GM21528 (cell line): Measurements from ENCODE around the gene GPR137C.

ENCODE experiments used
- ATAC-seq: cut with Tn5 transposase; IDR thresholded peaks from one replicate; pipeline ENCODE4 v1.9.1; 2021; ENCODE audit warnings: mild to moderate bottlenecking, moderate library complexity; ENCODE audit not compliant: unreplicated experiment, low FRiP score

Gene GPR137C

GRCh38 chr14:52552063-52552988, at the start of gene GPR137C, which contains the start of gene TXNDC16:
TSS of gene GPR137C (plus strand) at chr14:52552836. CDS start at chr14:52553148, 312 bp downstream.
TSS of gene TXNDC16 (minus strand) at chr14:52552505. CDS start at chr14:52543557, 8,948 bp downstream.
- peak; percentile 97 for ATAC-seq

GRCh38 chr14:52513249-52513648, 39.4 kb upstream of the GPR137C start:
- no peak for ATAC-seq

DNA sequence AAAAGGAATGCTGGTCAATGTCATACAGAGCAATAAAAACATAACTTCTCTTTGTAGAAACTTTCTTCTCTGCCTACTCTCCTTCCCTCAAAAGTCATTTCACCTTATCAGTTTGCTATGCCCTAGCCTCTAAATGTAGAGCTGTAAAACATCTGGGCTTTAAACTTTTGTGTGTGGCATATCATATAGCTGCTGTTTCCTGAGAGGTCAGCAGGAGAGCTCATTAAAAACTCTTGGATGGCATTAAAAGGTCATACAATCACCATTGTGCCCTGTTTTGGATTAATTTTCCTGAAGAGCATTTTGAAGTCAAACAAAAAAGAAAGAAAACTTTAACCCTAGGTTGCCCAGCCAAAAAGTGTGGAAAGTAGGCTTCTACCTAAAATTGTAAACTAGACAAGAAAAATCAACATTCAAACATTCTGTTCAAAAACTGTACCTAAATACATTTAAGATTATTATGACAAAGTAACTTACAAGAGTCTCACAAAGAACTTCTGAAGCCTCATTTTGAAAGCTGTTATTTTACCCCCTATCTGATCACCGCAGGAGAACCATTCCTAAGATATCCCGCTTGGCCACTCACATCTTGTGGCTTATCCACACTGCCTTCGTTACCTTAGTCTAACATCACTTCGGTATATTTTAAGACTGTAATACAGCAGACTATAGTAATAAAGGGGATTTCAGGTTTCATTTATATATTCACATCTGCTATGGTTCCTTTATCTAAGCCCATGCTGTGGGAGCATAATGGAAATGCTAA, 38.4 kb upstream of the GPR137C start:
- ATAC-seq, result no peak

DNA sequence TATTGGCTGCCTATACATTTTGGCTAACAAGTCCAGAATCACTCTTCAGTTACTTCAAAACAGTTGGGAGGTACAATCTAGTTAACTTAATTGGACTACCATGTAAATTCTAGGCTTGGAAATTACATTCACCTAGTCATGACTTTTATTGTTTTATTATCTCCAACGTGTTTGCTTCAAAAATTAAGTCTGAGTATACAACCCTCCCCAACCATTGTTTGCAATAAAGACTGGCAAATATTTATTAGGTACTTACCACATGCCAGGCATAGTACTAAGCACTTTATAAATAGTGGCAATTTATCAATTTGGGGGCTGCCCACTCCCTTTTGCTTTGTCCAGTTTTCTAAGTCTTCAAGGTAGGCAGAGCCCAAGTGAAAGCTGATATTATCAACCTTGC, 30.6 kb upstream of the GPR137C start:
- ATAC-seq, result no peak

DNA sequence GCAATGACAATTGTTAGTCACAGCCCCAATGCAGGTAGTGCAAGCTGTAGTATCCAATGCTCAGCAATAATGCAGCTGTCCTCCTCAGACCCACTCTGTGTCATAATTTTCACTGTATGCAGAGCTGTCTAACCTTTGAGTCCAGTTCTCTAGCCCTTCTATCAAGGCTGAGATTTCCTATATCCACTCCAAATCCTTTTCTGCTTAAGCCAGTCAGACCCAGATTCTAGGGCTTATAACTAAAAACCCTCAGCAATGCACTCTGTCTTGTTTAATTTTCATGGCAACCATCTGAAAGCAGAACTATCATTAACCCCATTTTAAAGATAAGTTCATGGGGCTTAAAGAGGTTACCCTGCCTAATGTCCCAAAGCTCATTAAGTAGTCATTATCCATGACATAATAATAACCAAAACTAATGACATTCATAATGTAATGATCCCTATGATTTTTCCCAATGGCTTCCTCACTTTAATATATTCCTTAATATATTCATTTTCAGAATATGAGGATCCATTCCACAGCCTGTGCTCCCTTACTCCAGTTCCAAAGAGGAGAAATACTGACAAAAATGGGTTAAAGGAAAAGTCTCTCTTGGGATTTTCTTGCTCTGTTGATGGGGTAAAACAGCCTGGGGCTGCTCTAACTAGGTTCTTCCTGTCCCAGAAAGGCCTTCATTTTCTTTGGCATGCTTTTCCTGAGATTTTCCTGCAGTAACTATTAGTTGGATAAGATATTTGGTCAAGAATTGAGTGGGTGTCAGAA, 29.9 kb upstream of the GPR137C start:
- no peak for ATAC-seq

- ATAC-seq, result no peak
Measured at GRCh38 chr14:52527052-52527451, 25.6 kb upstream of the GPR137C start.

GRCh38 chr14:52531481-52531880, 21.2 kb upstream of the GPR137C start:
- ATAC-seq, result no peak

- ATAC-seq, result no peak
Measured at GRCh38 chr14:52536269-52536668, 16.4 kb upstream of the GPR137C start.

GRCh38 chr14:52538623-52539022, 14.0 kb upstream of the GPR137C start:
- ATAC-seq, result no peak

DNA sequence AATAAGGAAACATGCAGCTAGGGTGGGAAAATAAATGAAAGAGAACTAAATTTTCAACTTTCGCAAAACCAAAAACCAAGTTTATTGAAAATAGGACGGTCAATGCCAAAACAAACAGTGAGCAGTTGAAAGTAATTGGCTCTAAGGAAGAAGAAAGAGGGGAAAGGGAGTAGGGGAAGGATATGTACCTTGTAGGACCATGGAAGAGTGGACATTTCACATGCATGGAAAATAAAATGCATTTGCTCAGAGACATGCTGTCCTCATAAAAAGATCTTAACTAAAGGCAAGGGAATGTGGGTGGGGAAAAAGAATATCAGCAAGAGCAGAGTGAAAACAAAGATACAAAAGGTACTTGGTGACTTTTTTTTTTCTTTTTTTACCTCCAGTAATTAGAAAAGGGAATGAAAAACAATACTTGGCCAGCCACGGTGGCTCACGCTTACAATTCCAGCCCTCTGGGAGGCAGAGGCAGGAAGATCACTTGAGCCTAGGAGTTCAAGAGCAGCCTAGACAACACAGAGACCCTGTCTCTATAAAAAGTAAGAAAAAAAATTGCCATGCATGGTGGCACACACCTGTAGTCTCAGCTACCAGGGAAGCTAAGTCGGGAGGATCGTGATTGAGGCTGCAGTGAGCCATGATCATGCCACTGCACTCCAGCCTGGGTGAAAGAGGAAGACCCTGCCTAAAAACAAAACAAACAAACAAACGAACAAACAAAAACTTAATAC, 6.9 kb upstream of the GPR137C start:
- no peak for ATAC-seq

- ATAC-seq, result no peak
Measured at GRCh38 chr14:52546318-52546670, 6.3 kb upstream of the GPR137C start.

GRCh38 chr14:52547027-52547426, 5.6 kb upstream of the GPR137C start:
- no peak for ATAC-seq

DNA sequence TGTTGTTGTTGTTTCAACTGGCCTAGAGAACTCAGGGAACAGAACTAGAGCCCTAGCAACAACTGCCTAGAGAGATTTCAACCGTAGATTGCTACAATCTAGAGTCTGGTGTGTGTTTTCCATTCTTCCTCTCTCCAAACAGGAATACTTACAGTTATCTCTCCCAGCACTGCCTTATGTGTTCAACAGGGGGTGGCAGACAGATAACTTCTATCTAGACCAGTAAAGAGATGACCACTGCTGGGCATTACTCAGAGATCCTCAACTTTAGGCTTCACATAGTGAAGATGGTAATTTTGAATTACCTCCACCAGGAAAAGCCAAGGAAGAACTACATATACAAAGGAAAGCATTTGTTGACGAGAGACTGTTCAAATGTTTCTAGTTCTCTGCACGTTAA, 5.1 kb upstream of the GPR137C start:
- no peak for ATAC-seq

- ATAC-seq, result no peak
Measured at GRCh38 chr14:52550661-52551060, 2.0 kb upstream of the GPR137C start.

- no peak for ATAC-seq
Measured at GRCh38 chr14:52551205-52551604, 1.4 kb upstream of the GPR137C start.

DNA sequence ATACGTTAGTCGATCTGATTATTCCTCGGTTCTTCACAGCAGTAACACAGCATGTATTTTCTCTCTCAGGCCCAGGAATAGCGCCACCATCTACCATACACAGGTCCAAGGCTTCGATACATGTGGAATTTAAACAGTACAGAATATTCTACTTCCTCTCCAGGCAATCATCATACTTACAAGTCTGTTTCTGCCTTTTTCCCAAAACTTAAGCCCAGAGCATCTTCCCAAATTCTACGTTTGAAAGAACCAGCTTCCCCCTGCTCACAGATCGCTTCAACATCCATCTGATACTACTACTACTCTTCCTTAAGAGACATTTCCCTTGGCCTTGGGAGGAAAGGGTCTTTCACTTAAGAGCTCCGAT, 957 bp upstream of the GPR137C start:
- ATAC-seq, result no peak

DNA sequence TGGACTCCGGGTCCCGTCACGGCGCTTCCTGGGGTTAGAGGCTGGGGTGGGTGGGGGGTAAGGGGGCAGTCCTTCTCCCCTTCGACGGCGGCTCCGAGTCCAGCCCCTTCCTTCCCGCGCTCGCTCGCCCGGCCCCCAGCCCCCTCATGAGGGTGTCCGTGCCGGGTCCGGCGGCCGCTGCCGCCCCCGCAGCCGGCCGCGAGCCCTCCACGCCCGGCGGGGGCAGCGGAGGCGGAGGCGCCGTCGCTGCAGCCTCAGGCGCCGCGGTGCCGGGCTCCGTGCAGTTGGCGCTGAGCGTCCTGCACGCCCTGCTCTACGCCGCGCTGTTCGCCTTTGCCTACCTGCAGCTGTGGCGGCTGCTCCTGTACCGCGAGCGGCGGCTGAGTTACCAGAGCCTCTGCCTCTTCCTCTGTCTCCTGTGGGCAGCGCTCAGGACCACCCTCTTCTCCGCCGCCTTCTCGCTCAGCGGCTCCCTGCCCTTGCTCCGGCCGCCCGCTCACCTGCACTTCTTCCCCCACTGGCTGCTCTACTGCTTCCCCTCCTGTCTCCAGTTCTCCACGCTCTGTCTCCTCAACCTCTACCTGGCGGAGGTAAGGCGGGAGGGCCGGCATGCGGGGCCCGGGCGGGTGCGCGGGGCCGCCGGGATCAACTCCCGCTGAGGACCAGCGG, 500 bp downstream of the GPR137C start:
- ATAC-seq, result peak; percentile 31

DNA sequence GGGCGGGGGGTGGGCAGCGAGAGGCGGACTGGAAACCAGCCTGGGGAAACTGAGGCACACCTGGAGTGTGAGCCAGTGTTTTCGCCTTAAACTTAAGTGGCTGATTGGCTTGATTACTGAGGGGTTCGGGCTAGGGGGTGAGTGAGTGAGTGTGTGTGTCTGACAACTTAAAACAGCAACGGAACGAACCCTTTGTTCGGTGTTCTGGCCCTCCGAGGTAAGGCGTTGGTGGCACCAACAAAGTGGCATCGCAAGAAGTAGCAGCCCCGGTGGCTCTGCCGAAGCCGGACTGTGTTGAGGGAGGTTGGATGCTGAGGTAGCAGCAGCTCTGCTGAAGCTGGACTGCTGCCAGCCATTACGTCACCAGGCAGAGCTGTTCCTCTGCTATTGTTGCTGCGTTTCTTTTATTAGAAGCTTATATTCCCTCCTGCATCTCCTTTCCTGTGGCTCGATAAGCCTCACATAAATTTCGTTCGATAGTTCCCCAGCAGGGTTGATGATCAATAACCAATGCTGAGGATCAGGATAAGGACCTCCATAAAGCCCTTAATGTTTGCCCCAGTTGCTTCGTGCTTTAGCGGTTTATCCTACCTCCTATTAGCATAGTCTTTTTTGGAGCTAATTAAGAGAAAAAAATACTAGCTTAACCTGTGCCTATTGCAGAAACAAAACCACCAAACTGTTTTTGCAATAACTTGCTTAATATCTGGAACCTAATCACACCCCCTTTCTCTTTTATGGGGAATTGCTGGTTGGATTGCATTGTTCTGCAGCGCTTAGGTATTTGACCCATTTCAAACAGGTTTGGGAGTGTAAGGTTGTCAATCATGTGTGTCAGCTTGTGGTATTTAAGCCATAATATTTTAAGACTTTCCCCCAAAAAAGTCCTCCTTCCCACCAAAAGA, 1.3 kb downstream of the GPR137C start:
- no peak for ATAC-seq

DNA sequence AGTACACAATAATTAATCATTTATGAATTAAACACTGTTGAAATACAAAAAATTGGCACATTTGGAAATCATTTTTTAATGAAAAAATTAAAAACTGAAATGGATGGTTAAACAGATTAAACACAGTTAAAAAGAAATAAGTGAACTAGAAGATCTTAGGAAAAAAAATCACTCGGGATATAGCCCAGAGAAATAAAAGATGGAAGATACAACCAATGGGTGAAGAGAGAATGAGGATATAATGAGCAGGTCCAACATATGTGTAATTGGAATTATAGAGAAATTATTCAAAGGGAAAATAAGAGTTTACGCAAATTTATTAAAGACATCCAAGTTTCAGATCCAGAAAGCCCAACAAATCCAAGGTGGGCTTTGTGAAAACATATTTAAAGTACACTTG, 6.1 kb downstream of the GPR137C start:
- ATAC-seq, result no peak
